Purkinje cell (primary cell): ENCODE data around the gene RAB40AL. TPM values are rescaled to one million over a fixed set of nuclear protein-coding genes. Genes with fewer than 3 reads are reported as not detected.

Experiments used
- polyA plus RNA-seq: library from polyadenylated mRNA; unstranded; fragments of >200 nt; fragmentation: Nextera tagmentation; gene quantifications from 2 replicates; pipeline ENCODE4 v1.2.1, GENCODE V29; 2014

Gene RAB40AL
- polyA plus RNA-seq: not detected in 2 replicates

DNA sequence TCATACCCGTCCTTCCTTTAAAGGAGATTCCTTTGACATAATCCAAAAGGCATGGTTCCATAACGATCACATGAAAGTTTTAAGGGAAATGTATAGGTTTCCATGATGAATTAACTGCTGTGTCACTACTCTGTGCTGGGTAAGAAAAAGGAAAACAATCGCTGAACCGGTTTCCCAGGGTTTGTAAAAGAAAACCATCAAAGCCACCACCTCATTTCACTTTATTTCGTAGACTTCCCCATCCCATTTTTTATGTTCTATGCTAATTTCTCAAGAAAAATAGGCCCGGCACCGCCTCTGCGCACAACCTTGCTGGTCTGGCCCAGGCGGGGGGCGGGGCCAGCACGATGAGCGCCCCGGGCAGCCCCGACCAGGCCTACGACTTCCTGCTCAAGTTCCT is at the start of gene RAB40AL:
RAB40AL (plus strand) TSS at position 301 of the 400 bp plus-strand sequence; CDS start at position 348, 47 bp downstream.

Other genes starting within 250 kb of the RAB40AL start
- gene GPRASP2, start 224.8 kb upstream of the RAB40AL start, polyA plus RNA-seq: 42.7 and 53.1 TPM in 2 replicates
- gene GPRASP3, start 216.5 kb upstream of the RAB40AL start, polyA plus RNA-seq: 15.6 and 17.8 TPM in 2 replicates
- 502 and 529 TPM in 2 replicates for gene BEX1, start 126.9 kb downstream of the RAB40AL start, polyA plus RNA-seq
- not detected in 2 replicates for gene NXF3, start 155.9 kb downstream of the RAB40AL start, polyA plus RNA-seq